Gastroesophageal sphincter (tissue), 3 donors: ENCODE results near the gene DNPH1.

Experiments
- CTCF ChIP-seq, 4 experiments: fragments of 200-600 bp in 2 of 4; fragments of 450-650 bp in 2 of 4; sonication (generic) in 1 of 4; IDR thresholded peaks; one replicate each; pipeline ENCODE4 v1.5.1; 2017 to 2019; ENCODE audit warnings: antibody characterized with exemption in 4 of 4, mild to moderate bottlenecking in 2 of 4, moderate library complexity in 2 of 4
- POLR2A ChIP-seq, 2 donors: fragments of 450-650 bp; IDR thresholded peaks; one replicate each; pipeline ENCODE4 v1.6.1; 2017; ENCODE audit warnings: antibody characterized with exemption in 2 of 2, mild to moderate bottlenecking in 2 of 2, moderate library complexity in 1 of 2
- POLR2AphosphoS5 ChIP-seq: sonication (generic); formaldehyde crosslinking; IDR thresholded peaks from one replicate; pipeline ENCODE4 v1.6.1; 2017; ENCODE audit warnings: antibody characterized with exemption

GRCh38 chr6:43205849-43206248 is 23.4 kb downstream of the DNPH1 start:
- no peak for TF ChIP-seq CTCF (IDR thresholded peaks at IDR 0.05)
- no peak for TF ChIP-seq POLR2A (IDR thresholded peaks at IDR 0.05)
- no peak for TF ChIP-seq POLR2AphosphoS5
